ACC112 (cell line): ENCODE data around the gene ADAMTS13.

Experiments used
- H2AFZ ChIP-seq: fragments of 200-600 bp; sonication (generic); one replicate; pipeline ENCODE4 v1.6.0; 2017; ENCODE audit warnings: antibody characterized with exemption, low read length; ENCODE audit not compliant: unreplicated experiment
- H3K27ac ChIP-seq: fragments of 200-600 bp; sonication (generic); 2 replicates; pipeline ENCODE4 v1.5.1; 2014; ENCODE audit warnings: low read depth, mild to moderate bottlenecking, antibody characterized with exemption, low read length, moderate library complexity
- H3K27me3 ChIP-seq: fragments of 200-600 bp; sonication (generic); 2 replicates; pipeline ENCODE4 v1.6.1; 2014; ENCODE audit warnings: mild to moderate bottlenecking, antibody characterized with exemption, low read length, moderate library complexity, mixed read lengths; ENCODE audit not compliant: insufficient read depth
- H3K36me3 ChIP-seq: fragments of 200-600 bp; sonication (generic); 2 replicates; pipeline ENCODE4 v1.6.1; 2016; ENCODE audit warnings: mild to moderate bottlenecking, antibody characterized with exemption, low read length, moderate library complexity, mixed read lengths; ENCODE audit not compliant: insufficient read depth
- H3K4me1 ChIP-seq: fragments of 200-600 bp; sonication (generic); one replicate; pipeline ENCODE4 v1.6.1; 2016; ENCODE audit warnings: low read length, mixed read lengths; ENCODE audit not compliant: insufficient read depth, unreplicated experiment, control insufficient read depth
- H3K4me3 ChIP-seq: fragments of 200-600 bp; sonication (generic); 2 replicates; pipeline ENCODE4 v1.5.1; 2014; ENCODE audit warnings: mild to moderate bottlenecking, low read depth, low read length
- H3K79me2 ChIP-seq: fragments of 200-600 bp; sonication (generic); one replicate; pipeline ENCODE4 v1.6.0; 2016; ENCODE audit warnings: low read length; ENCODE audit not compliant: control insufficient read depth, unreplicated experiment, insufficient read depth

Gene ADAMTS13

DNA sequence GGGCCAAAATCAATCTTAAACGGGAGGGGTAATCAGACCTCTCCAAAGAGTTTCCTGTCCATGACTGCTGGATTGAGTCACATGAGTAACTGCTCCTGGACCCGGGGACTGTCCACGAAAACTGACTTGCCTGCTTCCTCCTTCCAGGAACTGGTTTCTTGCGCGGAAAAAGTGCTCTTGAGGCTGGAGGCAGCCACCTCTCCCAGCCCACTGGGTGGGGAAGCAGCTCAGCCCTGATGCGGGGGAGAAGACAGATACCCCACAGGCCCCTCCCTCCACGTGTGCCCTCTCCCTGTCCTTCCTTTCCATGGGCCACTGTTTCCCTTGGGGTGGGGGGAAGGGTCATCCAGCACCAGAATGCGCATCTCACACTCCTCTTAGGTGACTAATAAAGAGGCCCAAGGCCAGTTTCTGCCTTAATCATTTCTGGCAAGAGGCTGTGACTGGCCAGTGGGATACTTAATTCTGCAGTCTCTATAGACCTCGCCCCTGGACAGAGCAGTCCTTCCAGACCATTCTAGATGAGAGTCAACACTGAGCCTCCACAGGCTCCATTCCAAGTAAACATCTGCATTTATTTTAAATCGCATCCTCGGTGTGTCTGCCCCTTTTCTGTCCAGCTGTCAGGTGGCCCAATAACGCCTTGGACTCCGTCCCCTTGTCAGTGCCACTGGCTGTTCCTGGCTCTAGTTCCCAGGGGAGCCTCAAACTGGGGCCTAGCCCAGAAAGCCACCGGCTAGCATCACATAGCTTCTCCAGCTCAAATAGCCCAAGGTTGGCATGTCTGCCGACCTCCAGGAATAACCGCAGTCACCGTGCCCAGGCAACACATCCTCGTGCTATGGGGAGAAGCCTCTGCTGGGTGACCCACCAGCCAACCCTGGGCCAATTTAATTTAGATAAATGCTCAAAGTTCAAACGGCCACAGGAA is 16.4 kb upstream of the ADAMTS13 start:
- Histone ChIP-seq H3K79me2 (no peaks in the 10 kb centered on the region), H3K4me1 (peaks cover 20% of the 10 kb centered on the region), H3K4me3 (peak overlapping the region; percentile 35; the same call in 1 of the 2 replicates), H3K27ac (peak overlapping the region; percentile 75), H2AFZ (no peak overlapping the region), H3K36me3 (no peaks in the 10 kb centered on the region), H3K27me3 (no peaks in the 10 kb centered on the region)

DNA sequence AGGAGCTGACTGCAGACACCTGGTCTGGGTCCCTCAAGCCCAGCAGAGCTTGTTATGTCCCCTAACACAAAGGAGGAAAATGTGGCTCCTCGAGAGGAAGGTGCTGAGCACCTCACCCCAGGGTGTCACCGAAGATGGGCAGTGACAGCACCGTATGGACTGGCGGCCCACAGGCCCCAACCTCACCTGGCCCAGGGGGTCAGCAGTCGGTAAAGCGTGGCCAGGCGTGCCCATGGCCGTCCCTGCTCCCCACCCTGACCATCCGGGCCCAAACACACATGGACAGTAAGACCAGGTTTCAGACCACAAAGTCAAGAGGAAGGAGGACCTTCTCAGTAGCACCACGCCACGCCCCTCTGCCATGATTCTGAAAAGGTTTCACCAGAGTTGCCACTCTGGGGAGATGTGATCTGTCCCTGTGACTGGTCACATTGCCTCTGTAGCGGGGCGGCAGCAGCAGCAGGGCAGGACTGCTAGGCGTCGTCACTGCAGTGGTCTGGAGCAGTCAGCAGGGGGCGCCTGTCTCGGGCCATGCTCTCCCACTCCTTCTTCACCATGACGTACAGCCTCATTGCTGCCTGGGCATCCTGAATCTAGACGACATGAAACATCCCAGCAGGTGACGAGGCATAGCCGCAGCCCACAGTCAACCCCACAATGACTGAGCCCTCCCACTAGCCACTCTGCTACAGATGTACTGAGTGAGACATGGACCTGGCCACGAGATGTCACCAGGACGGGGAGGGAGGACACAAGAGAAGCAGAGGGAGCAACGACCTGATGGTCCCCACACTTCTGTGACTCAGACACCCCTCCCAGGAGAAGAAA is 15.5 kb upstream of the ADAMTS13 start:
- Histone ChIP-seq H3K27ac (peak overlapping the region; percentile 75), H2AFZ (no peak overlapping the region), H3K27me3 (no peaks in the 10 kb centered on the region), H3K4me1 (peaks cover 20% of the 10 kb centered on the region), H3K4me3 (no peak overlapping the region), H3K36me3 (no peaks in the 10 kb centered on the region), H3K79me2 (no peaks in the 10 kb centered on the region)

DNA sequence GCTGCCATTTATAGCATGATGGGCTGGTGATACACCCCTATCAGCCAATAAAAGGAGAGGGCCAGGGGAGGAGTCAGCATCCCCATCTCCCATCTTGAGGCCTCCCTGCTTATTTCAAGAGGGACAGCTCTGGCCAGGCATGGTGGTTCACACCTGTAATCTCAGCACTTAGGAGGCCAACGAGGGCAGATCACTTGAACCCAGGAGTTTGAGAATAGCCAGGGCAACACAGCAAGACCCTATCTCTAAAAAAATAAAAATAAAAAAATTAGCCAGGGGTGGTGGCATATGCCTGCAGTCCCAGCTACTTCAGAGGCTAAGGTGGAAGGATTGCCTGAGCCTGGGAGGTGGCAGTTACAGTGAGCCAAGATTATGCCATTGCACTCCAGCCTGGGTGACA is 14.1 kb upstream of the ADAMTS13 start:
- H2AFZ ChIP-seq, result no peak overlapping the region
- no peak overlapping the region for H3K27ac ChIP-seq
- H3K27me3 ChIP-seq, result no peaks in the 10 kb centered on the region
- no peak overlapping the region for H3K4me3 ChIP-seq
- peaks cover 20% of the 10 kb centered on the region for H3K4me1 ChIP-seq
- peaks cover 4% of the 10 kb centered on the region for H3K79me2 ChIP-seq
- peaks cover 3% of the 10 kb centered on the region; the same call in 1 of the 2 replicates for H3K36me3 ChIP-seq

DNA sequence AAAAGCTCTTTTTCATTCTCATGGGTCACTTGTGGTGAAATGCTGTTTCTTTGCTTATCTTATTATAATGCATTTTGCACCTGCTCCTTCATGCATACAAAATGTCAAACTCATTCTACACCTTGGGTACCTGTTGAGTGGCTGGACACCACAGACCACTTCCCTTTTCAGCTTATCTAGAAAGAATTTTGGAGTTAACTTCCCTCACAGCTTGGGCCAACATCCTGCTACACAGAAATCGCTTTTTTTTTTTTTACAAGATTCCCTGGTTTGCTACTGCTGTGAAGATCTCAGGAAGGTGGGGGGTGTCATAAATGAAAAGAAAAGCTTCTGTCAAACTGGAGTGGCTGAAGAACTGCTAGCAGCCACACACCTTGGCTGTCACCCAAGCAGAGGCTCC is 7.0 kb upstream of the ADAMTS13 start:
- H3K36me3 ChIP-seq, result peaks cover 6% of the 10 kb centered on the region; the same call in 1 of the 2 replicates
- H3K4me3 ChIP-seq, result no peak overlapping the region

DNA sequence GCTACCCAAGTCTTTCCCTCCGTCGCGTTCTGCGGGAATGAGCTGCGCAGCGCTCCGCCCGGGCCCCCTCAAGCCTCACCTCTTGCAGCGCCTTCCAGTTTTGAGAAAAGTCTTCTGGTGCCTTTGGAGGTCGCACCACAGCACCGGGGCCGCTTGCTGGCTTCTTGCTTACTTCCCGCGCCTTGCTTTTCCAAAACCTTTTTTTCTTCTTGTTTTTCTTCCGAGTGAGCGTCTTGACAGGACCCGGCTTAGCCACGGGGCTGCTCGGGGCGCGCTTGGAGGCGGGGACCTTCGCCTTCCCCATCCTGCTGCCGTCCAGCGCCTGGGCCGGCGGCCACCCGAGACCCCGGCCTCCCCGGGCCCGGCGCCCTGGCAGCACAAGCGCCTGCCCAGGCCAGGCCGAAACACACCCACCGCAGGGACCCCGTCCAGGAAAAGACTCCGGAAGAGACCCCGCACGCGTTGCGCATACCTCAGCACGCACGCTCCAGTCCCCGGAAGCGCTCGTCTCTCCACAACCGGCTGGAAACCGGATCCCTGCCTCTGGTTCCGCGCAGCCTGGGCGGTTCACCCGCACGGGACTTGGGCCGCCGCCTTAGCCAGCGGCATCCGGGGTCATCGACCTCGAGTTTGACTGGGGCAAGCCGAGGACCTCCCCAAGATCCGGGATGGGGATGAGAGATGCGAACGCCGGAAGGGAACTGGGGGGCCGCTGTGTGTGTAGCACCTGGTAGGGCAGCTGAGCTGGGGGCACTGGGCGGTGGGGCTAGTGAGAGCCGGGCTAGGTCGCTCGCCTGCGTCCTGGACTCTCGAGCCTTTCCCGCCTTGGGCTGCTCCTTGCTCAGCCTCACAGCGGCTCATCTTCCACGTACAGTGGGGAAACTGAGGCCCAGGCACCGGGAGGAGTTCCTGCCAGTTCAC is 4.4 kb upstream of the ADAMTS13 start, which contains the start of gene REXO4:
TSS of gene REXO4 (minus strand) at position 470 of the 921 bp plus-strand sequence. CDS start at position 304, 166 bp downstream.
- Histone ChIP-seq H2AFZ (peak within 1 kb of the TSS; percentile 79), H3K36me3 (peaks cover 2% of the 10 kb centered on the region; the same call in 1 of the 2 replicates), H3K4me3 (peak within 1 kb of the TSS; percentile 84), H3K27me3 (no peaks in the 10 kb centered on the region), H3K4me1 (peaks cover 12% of the 10 kb centered on the region), H3K79me2 (peaks cover 40% of the 10 kb centered on the region), H3K27ac (peak within 1 kb of the TSS; percentile 61)

More for the DNA sequence above, 7.0 kb upstream of the ADAMTS13 start:
- Histone ChIP-seq H2AFZ (no peak overlapping the region), H3K27me3 (no peaks in the 10 kb centered on the region), H3K27ac (no peak overlapping the region), H3K79me2 (peaks cover 44% of the 10 kb centered on the region), H3K4me1 (peaks cover 12% of the 10 kb centered on the region)

DNA sequence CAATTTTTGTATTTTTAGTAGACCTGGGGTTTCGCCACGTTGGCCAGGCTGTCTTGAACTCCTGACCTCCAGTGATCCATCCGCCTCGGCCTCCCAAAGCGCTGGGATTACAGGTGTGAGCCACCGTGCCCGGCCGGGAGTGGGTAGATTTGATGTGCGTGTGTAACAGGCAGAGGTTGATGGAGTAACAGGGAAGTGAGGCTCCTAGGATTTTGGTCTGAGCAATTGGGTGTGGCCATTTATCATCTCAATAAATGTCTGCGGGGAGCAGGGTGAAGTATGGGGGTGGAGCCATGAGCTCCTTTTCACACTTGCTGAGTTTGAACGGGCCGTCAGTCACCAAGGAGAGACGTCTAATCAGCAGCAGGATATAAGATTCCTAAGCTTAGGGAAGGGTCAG is 3.2 kb upstream of the ADAMTS13 start:
- Histone ChIP-seq H2AFZ (no peak overlapping the region), H3K27ac (no peak overlapping the region), H3K79me2 (peaks cover 35% of the 10 kb centered on the region), H3K4me3 (peak overlapping the region; percentile 84), H3K36me3 (peaks cover 2% of the 10 kb centered on the region; the same call in 1 of the 2 replicates), H3K27me3 (no peaks in the 10 kb centered on the region), H3K4me1 (peaks cover 12% of the 10 kb centered on the region)

DNA sequence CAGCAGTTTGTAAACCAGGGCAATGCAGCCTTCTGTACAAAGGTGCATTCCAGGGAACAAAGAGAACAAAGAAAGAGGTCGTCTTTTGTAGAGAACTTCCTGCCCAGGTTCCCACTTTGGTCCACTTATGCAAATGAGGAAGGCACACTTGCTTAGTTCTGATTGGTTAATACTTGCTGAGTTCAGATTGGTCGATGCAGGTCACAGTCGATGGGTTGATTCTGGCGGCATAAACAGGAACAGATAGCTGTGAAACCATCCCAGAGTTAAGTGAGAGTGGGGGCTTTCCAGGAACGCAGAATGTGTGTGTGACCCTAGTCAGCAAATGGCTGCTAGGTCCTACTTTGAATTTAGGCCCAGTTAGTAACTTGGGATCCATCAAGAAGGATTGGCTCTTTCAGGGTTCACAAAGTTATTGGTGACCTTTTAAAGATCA is 1.8 kb upstream of the ADAMTS13 start:
- H3K79me2 ChIP-seq, result peaks cover 21% of the 10 kb centered on the region
- no peaks in the 10 kb centered on the region for H3K36me3 ChIP-seq
- H3K27ac ChIP-seq, result no peak overlapping the region
- H3K27me3 ChIP-seq, result no peaks in the 10 kb centered on the region
- no peak overlapping the region for H3K4me3 ChIP-seq
- peaks cover 12% of the 10 kb centered on the region for H3K4me1 ChIP-seq
- no peak overlapping the region for H2AFZ ChIP-seq

DNA sequence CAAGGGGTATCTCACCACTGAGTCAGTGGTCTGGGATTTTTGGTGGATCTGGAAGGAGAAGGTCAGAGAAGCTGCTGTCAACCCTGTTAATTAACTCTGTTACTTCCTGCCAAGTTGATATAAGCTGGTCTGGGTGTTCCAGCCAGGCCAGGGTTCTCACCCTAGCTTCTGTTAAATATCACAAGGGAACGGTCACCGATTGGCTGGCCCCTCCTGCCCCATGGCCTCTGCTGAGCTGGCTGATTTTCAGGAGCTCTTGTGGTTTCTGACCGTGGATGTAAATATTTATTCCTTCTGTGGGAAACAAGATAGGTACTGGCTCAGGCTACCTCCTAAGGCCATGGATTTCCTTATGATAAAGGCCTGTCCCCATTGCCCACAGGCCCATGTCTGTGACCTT is 1.0 kb downstream of the ADAMTS13 start:
- Histone ChIP-seq H2AFZ (no peak overlapping the region), H3K79me2 (no peaks in the 10 kb centered on the region), H3K27me3 (0 out of 2 replicates have a peak, but pooled peaks cover 2% of the 10 kb centered on the region), H3K4me1 (no peaks in the 10 kb centered on the region), H3K27ac (no peak overlapping the region), H3K36me3 (no peaks in the 10 kb centered on the region), H3K4me3 (no peak overlapping the region)

DNA sequence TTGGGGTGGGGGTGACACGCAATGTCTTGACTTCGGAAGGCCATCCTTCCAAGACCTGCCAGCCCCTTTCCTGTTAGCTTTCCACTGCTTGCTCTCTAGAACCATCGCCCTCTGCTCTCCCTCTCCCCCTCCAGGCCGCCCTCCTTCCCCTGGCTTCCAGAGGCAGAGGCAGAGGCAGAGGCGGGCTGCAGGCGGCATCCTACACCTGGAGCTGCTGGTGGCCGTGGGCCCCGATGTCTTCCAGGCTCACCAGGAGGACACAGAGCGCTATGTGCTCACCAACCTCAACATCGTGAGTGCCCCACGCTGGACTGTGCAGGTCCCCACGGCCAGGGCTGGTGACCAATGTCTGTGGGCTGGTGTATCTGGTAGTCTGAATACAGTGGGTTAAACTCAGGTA is 2.0 kb downstream of the ADAMTS13 start:
- H3K36me3 ChIP-seq, result no peaks in the 10 kb centered on the region
- no peak overlapping the region for H3K27ac ChIP-seq
- no peak overlapping the region for H3K4me3 ChIP-seq
- H2AFZ ChIP-seq, result no peak overlapping the region
- no peaks in the 10 kb centered on the region for H3K4me1 ChIP-seq
- H3K27me3 ChIP-seq, result 0 out of 2 replicates have a peak, but pooled peaks cover 3% of the 10 kb centered on the region
- no peaks in the 10 kb centered on the region for H3K79me2 ChIP-seq
